Measurements from ENCODE around the gene C9orf43.

C9orf43 gene

DNA sequence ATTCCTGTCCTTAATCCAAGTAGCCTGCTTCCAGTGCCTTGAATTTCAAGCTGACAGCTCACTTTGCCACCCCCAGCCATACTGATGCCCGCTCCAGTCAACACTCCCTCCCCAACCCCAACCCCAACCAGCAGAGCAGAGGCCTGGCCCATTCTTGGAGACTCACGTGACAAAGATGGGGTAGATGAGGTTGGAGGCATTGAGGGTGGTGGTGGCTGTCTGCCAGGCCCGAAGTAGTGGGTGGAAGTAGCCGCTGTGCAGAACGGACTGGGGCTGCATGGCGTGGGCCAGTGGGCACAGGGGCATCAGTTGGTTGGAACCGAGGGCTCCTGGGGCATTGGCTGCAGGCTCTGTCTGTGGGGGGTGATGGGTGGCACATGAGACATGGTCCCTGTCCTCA lies 17.3 kb upstream of the C9orf43 start:
- Histone ChIP-seq H3K27ac (replicated peaks) (no peak overlapping the region), H3K27me3 (ENCODE audit: insufficient read depth, poor library complexity, severe bottlenecking) (no peaks in the 10 kb centered on the region), H3K4me3 (replicated peaks; ENCODE audit: insufficient read depth, low read length) (no peak overlapping the region)
- TF ChIP-seq, protein P1, sequence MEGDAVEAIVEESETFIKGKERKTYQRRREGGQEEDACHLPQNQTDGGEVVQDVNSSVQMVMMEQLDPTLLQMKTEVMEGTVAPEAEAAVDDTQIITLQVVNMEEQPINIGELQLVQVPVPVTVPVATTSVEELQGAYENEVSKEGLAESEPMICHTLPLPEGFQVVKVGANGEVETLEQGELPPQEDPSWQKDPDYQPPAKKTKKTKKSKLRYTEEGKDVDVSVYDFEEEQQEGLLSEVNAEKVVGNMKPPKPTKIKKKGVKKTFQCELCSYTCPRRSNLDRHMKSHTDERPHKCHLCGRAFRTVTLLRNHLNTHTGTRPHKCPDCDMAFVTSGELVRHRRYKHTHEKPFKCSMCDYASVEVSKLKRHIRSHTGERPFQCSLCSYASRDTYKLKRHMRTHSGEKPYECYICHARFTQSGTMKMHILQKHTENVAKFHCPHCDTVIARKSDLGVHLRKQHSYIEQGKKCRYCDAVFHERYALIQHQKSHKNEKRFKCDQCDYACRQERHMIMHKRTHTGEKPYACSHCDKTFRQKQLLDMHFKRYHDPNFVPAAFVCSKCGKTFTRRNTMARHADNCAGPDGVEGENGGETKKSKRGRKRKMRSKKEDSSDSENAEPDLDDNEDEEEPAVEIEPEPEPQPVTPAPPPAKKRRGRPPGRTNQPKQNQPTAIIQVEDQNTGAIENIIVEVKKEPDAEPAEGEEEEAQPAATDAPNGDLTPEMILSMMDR (IDR thresholded peaks at IDR 0.05; ENCODE audit: insufficient read depth, low read length) = no peak
- TF ChIP-seq POLR2AphosphoS5 (IDR thresholded peaks at IDR 0.05; ENCODE audit: low read depth) = no peak
- TF ChIP-seq, protein P2, sequence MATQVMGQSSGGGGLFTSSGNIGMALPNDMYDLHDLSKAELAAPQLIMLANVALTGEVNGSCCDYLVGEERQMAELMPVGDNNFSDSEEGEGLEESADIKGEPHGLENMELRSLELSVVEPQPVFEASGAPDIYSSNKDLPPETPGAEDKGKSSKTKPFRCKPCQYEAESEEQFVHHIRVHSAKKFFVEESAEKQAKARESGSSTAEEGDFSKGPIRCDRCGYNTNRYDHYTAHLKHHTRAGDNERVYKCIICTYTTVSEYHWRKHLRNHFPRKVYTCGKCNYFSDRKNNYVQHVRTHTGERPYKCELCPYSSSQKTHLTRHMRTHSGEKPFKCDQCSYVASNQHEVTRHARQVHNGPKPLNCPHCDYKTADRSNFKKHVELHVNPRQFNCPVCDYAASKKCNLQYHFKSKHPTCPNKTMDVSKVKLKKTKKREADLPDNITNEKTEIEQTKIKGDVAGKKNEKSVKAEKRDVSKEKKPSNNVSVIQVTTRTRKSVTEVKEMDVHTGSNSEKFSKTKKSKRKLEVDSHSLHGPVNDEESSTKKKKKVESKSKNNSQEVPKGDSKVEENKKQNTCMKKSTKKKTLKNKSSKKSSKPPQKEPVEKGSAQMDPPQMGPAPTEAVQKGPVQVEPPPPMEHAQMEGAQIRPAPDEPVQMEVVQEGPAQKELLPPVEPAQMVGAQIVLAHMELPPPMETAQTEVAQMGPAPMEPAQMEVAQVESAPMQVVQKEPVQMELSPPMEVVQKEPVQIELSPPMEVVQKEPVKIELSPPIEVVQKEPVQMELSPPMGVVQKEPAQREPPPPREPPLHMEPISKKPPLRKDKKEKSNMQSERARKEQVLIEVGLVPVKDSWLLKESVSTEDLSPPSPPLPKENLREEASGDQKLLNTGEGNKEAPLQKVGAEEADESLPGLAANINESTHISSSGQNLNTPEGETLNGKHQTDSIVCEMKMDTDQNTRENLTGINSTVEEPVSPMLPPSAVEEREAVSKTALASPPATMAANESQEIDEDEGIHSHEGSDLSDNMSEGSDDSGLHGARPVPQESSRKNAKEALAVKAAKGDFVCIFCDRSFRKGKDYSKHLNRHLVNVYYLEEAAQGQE (IDR thresholded peaks at IDR 0.05; ENCODE audit: insufficient replicate concordance, low read depth) = no peak
- TF ChIP-seq SPI1 (IDR thresholded peaks at IDR 0.05; ENCODE audit: borderline replicate concordance, low read depth) = no peak
- TF ChIP-seq GABPA (IDR thresholded peaks at IDR 0.05; ENCODE audit: low read depth) = no peak
- no peak for DNase-seq (ENCODE audit: low read depth in 1 of 2, low spot score in 1 of 2)

DNA sequence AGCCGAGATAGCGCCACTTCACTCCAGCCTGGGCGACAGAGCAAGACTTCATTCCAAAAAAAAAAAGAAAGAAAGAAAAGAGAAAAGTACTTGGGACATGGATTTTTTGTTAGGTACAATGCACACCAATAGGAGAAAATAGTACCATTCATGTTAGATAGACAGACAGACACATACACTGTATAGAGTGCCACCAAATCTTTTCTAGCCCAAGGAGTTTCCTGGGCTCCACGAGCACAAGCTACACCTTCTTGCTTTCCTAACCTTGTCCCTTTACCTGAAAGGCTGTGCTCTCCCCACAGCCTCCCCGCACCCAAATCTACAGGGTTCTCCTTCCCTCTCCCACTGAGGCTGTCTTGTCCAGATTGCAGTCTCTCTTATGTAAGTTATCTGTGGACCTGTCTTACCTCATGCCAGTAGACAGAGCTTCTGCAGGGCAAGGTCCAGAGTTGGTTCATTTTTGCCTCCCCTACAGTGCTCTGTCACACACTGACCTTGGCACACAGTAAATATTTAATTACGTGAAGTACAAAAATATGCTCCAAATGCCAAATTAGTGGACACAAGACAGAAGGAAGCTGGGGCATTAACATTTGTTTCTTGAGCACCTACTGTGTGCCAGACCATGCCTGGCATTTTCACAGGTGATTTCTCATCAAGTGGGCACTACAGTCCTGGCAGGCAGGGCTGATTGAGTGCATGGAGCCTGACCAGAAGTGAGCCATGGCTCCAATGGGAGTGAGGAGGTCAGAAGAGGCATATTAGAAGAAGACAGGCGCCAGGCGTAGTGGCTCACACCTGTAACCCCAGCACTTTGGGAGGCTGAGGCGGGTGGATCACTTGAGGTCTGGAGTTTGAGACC lies 15.3 kb upstream of the C9orf43 start:
- no peak overlapping the region for H3K27ac ChIP-seq (replicated peaks)
- TF ChIP-seq POLR2AphosphoS5 (IDR thresholded peaks at IDR 0.05; ENCODE audit: low read depth) (no peak), GABPA (IDR thresholded peaks at IDR 0.05; ENCODE audit: low read depth) (no peak)
- TF ChIP-seq, protein P2 (IDR thresholded peaks at IDR 0.05; ENCODE audit: insufficient replicate concordance, low read depth) = no peak

DNA sequence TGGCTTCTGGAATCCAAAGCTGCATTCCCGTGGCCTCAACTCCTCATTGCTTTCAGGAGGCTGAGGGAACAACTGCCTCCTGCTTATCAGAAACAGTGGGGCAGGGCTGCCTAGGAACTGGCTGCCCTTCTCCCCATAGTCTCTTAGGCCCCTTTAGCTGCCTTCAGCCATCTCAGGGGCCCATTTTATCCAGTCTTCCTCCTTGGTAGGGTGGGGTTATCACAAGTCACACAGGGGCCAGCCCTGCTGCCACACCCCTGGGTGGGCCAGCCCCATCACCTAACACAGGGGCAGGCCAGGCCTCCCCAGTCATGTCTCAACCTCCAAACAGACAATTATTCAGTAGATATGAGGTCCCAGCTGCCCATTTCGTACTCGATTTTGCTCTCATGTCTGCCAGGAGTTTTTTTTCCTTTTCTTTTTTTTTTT lies 13.3 kb upstream of the C9orf43 start:
- Histone ChIP-seq H3K27me3 (ENCODE audit: insufficient read depth, poor library complexity, severe bottlenecking) (no peaks in the 10 kb centered on the region), H3K27ac (replicated peaks) (no peak overlapping the region), H3K4me3 (replicated peaks; ENCODE audit: insufficient read depth, low read length) (no peak overlapping the region)
- no peak for DNase-seq (ENCODE audit: low read depth in 1 of 2, low spot score in 1 of 2)
- TF ChIP-seq, protein P2 (IDR thresholded peaks at IDR 0.05; ENCODE audit: insufficient replicate concordance, low read depth) = no peak
- TF ChIP-seq POLR2AphosphoS5 (IDR thresholded peaks at IDR 0.05; ENCODE audit: low read depth) (no peak), SPI1 (IDR thresholded peaks at IDR 0.05; ENCODE audit: borderline replicate concordance, low read depth) (no peak), GABPA (IDR thresholded peaks at IDR 0.05; ENCODE audit: low read depth) (no peak)
- TF ChIP-seq, protein P1 (IDR thresholded peaks at IDR 0.05; ENCODE audit: insufficient read depth, low read length) = no peak

More for the DNA sequence above, 15.3 kb upstream of the C9orf43 start:
- DNase-seq (ENCODE audit: low read depth in 1 of 2, low spot score in 1 of 2) = no peak
- no peaks in the 10 kb centered on the region for H3K27me3 ChIP-seq (ENCODE audit: insufficient read depth, poor library complexity, severe bottlenecking)
- H3K4me3 ChIP-seq (replicated peaks; ENCODE audit: insufficient read depth, low read length) = no peak overlapping the region

Data from HL-60 (cell line).